Endometrial microvascular endothelial cells (primary cell): ENCODE data around the gene BCAS3. TPM values are rescaled to one million over a fixed set of nuclear protein-coding genes. Genes with fewer than 3 reads are reported as not detected.

Experiments
- in situ Hi-C: cut with HindIII; loops from 2 replicates; pipeline ENCODE4 v1.10.0; 2017; ENCODE audit warnings: low sequenced_read_pairs, low pct_unique_long_range_greater_than_20kb; ENCODE audit errors: inconsistent ontology term
- total RNA-seq: library from RNA; depleted of rRNA; stranded (reverse); fragments of >200 nt; gene quantifications from one replicate; pipeline ENCODE4 v1.2.3, GENCODE V29; 2015; ENCODE audit errors: inconsistent ontology term

Gene BCAS3
- total RNA-seq, 1 donor from 2014 or later: 21.2 TPM

DNA sequence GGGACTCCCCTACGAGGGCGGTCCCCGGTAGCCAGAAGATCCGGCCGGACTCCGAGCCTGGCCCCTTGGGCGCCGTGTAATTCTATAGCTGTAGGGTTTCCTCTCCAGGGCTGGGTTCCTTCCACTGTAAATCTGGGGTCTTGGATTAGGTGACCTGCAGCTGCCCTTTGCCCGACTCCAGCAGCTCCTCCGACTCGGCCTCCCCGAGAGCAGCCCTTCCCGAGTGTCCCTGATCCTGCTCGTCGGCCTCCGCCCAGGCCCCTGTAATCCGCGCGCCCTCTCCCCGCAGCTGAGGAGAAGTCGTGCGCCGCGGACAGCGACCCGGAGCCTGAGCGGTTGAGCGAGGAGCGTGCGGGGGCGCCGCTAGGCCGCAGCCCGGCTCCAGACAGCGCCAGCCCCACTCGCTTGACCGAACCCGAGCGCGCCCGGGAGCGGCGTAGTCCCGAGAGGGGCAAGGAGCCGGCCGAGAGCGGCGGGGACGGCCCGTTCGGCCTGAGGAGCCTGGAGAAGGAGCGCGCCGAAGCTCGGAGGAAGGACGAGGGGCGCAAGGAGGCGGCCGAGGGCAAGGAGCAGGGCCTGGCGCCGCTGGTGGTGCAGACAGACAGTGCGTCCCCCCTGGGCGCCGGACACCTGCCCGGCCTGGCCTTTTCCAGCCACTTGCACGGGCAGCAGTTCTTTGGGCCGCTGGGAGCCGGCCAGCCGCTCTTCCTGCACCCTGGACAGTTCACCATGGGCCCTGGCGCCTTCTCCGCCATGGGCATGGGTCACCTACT lies 727.4 kb downstream of the BCAS3 start:
- in situ Hi-C loops: no loop called here

- in situ Hi-C loops: no loop called here
These were observed 728.3 kb downstream of the BCAS3 start for GRCh38 chr17:61405686-61406536.

DNA sequence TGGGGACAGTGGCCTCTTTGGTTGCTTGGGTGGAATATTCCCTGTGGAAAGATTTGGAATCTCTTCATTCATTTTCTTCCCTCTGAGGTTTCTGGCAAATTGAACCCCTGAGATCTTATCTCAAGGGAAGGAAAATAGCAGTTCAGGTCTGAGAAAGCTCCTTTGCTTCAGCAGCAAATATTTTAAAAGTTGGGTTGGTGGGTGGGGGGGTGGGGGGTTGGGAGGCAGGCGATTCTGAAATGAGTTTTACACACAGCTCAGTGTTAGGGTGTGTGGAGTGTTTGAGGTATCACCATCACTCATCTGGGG lies 728.8 kb downstream of the BCAS3 start:
- in situ Hi-C loops: no loop called here

GRCh38 chr17:61406971-61407911 lies 729.6 kb downstream of the BCAS3 start:
- in situ Hi-C loops: no loop called here

DNA sequence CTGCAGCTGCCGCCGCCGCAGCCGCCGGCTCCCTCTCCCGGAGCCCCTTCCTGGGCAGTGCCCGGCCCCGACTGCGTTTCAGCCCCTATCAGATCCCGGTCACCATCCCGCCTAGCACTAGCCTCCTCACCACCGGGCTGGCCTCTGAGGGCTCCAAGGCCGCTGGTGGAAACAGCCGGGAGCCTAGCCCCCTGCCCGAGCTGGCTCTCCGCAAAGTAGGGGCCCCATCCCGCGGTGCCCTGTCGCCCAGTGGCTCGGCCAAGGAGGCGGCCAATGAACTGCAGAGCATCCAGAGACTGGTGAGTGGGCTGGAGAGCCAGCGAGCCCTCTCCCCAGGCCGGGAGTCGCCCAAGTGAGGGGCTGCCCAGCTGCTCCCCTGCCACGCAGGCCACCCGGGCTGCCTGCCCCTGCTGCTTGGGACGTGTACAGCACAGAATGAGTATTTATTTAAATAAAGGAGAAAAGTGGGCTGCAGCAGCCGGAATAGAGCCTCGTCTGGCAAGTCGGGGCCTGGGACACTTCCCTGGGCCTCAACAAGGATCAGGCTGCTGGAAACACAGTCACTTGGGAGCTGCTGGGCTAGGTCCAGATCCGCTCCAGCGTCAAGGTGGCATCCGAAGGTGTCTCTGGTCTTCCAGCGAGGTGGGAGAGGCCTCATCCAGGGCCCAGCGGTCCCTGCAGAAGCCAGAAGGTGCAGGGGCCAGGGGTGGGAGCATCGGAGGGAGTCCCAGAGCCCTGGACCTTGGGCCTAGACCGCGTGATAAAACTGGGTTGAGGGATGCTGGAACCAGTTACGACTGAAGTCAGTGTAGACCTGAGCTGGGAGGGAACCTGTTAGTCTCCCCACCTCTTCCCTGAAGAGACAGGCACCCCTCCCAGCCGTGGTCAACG lies 730.7 kb downstream of the BCAS3 start:
- in situ Hi-C loops: no loop called here

DNA sequence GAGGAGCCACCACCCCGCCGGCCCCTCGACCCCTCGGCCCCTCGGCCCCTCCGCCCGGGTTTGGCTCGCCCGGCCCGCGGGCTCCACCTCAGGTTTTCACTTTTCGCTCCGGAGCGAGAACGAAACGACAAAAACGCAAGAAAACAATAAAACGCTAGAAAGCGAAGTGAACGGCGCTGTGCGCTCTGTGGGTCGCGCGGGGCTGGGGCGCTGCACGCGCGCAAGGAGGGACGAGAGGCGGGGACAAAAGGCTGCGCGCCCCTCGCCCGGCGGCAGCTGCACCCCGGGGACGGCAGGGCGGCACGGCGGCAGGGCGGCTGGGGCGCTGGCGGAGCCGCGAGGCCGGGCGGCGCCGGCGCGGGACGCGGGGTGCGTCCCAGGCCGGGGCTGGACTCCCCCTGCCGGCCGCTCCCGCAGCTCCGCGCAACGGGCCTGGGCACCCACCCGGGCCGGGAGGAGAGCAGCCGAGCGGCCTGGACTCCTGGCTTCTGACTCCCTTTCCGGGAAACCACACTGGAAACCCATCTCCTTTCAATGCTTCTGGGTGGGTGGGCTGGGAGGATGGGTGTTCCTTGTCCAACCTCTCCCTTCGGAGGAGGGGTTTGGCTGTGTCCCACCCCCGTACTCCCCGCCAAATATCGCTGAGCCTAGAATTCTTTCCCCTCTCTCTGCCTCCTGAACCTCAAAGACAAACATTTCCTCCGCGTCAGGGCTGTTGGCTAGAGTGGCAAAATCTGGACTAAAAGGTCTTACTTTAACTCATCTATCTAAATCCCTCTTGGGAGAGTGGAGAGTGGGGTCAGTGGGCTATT lies 731.9 kb downstream of the BCAS3 start:
- in situ Hi-C loops: no loop called here

GRCh38 chr17:61410141-61411010 lies 732.7 kb downstream of the BCAS3 start:
- in situ Hi-C loops: no loop called here

DNA sequence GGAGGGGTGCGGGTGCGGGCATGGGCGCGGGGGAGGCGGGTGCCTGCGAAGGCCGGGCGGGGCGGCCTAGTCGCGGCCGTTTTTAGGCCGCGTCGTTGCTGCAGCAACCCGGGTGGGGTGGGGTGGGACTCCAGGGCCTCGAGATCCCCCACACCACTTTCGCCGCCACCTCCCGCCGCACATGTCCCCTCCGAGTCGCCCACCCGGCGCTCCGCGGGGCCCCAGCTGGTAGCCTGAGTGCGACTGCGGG lies 733.3 kb downstream of the BCAS3 start:
- in situ Hi-C loops: no loop called here

DNA sequence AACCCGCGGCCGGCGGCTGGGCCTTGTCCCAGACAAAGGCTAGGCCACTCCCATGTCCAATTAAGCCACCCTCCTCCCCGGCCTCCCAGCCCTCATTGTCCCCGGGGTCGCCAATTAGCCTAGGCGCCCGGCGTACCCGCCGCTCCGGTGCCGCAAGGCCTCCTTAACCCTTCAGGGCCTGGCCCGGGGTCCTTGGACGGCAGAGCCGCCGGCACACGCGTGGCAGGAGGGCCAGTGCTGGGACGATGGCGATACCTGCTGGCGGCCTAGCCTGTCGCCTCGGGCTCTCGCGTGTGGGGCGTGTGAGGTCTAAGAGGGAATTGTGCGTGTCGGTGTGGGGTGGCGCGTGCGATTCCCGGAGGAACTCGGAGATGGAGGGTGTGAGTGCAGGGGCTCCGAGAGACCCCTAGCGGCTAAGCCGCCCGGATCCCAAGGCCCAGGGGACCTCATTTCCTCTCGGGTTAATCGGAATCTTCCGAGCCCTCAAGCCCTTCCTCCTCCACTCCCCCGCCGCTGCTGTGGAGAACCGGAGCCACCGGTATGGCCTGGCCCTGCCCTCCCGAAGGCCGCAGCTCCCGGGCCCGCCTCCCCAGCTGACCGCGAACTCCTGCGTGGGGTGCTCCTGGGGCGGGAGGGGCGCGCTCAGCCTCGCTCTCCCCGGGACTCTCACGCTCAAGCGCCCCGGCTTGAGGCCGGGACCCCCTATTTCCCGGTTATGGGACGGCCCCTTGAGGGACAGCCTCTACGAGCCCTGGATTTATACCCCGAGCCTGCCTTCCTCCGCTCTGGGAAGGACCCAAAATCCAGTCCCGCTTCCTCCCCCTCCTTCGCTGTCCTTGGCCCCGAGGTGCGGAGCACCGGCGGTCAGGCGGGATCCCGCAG lies 733.9 kb downstream of the BCAS3 start:
- in situ Hi-C loops: no loop called here

DNA sequence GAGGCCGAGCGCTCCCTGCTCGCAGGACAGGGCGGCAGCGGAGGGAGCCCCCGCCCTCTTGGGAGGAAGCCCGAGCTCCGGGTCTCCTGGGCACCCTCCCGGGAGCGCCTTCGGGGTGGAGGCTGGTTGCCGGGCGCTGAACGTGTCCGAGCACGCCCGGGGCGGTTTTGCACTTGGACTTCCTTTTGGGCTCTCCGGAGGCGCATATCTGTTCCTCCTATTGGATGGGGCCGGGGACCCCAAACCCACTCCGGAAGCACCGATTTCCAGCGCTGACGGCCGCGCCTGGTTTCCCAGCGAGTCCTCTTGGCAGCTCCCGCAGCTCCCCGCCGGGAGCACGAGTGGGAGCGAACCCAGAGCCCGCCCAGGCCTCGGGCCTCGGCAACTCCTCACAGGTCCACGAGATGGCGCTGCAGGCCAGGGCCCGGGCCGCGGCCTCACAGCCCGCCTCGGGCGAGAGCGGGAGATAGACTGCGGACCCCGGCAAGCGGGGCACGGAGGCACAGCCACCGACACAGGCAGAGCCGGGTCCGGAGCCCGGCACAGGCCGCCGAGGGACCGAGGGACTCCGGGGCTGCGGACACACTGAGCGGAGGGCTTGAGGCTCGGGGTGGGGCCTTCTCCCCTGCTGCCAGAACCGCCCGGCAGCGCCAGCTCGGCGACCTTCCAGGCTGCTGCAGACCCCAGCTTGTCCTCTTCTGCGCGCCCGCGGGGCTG lies 734.6 kb downstream of the BCAS3 start:
- in situ Hi-C loops: no loop called here

- in situ Hi-C loops: no loop called here
These were observed 735.4 kb downstream of the BCAS3 start for GRCh38 chr17:61412860-61413660.

GRCh38 chr17:61413661-61414126 lies 736.0 kb downstream of the BCAS3 start:
- in situ Hi-C loops: no loop called here

DNA sequence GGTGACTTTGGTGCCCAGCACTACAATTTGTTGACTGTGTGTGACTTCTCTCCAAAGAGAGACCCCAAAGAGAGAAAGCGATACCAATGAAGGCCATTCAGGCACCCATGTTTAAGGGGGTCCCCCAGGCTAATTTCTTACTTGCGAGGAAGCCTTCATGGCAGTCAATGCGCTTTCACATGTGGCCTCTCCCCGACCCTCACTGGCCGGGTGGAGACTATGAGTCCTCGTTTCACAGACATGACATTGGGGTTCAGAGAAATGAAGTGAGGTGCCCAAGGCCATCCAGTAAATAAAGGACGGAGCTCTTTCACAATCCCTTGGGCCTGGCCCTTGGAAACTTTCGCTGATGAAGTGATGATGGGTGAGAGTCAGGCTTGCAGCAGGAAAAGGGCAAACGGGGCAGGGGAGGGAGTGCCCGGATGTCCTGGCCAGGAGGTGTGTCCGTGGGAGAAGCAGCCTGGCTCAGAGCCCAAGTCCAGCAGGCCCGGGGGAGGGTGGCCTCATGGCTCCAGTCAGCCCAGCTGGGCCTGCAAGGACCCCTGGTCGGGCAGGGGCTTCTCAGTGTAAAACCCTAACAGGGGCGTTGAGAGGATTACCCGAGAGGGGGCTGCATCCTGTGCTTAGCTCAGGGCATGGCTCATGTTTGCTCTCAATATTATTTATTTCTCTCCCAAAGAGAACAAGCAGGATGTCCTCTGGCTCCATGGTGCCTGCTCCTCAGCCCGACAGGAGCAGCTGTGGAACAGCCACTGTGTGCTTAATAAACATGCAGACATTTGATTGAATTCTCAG lies 736.7 kb downstream of the BCAS3 start:
- in situ Hi-C loops: no loop called here

- in situ Hi-C loops: no loop called here
These were observed 737.2 kb downstream of the BCAS3 start for GRCh38 chr17:61414936-61415251.
